ENCODE data around the gene TNS1. TPM values are rescaled to one million over a fixed set of nuclear protein-coding genes. Genes with fewer than 3 reads are reported as not detected.
A peak's percentile ranks its signal among the peaks of the same experiment; 100 is the strongest.

TNS1 gene
- total RNA-seq, 2 experiments from 2014 or later = 0.92 to 0.97 TPM

DNA sequence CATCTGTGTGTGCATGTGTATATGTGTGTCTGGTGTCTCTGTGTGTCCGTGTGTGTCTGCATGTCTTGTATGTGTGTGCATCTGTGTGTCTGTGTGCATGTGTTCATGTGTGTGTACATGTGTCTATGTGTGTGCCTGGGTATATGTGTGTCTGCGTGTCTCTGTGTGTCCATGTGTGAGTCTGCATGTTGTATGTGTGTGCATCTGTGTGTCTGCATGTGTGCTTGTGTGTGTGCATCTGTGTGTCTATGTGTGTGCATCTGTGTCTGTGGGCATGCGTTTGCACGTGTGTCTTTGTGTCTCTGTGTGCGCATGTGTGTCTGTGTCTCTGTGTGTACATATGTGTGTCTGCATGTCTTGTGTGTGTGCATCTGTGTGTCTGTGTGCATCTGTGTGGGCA lies 207.7 kb downstream of the TNS1 start:
- POLR2A ChIA-PET = no interaction called here
- no peaks in the 10 kb centered on the region for H3K36me3 Mint-ChIP-seq

DNA sequence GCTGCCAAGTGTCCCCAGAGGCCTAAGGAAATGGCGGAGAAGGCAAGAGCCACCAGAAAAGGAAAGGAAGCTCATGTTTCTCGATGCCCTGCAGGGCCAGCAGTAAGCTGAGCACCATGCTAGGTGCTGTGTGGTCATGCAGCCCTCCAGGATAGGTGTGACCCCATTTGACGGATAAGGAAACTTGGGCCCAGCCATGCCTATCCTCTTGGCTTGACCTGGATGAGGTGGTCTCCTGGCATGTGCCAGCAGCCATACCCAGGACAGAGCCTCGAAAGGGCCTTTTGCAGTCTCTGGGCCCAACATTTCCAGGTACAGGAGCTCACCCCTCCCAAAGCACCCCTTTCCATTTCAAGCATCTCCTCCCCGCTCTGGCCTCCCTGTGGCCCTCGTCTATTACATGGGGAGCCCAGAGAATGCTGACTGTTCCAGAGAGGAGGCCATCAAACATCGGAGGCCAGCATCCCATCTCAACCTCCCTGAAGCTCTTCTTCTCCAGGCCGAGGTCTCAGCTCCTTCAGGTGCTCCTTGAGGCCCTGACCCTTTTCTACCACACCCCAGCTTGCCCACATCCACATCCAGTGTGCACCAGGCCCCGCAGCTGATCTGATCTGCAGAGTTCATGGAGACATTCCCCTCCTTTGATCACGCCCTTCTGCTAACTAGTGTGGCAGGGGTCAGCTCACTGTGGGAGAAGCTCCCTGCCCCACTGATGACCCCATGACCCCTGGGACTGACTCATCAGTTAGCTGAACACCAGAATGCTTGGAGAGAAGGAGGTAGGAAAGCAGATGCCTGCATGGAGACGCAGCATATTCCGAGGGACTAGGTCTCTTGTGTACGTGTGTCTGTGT lies 208.4 kb downstream of the TNS1 start:
- peaks cover 8% of the 10 kb centered on the region for H3K4me1 Mint-ChIP-seq (ENCODE audit: low read depth)
- CTCF ChIA-PET = interaction anchor here (1.3 to 1.6 kb wide), 2 partner anchors 9 to 240 kb away, joined by 4 to 7 read pairs; no protein-coding TSS in a partner anchor
- no peak for DNase-seq
- no peak overlapping the region for H3K27ac Mint-ChIP-seq
- no peaks in the 10 kb centered on the region for H3K27me3 Mint-ChIP-seq
- intact Hi-C loops (cut with micrococcal nuclease) = no loop called here
- no peaks in the 10 kb centered on the region for H3K36me3 Mint-ChIP-seq
- H3K9me3 Mint-ChIP-seq = no peaks in the 10 kb centered on the region
- POLR2A ChIA-PET = no interaction called here
- no peak overlapping the region for H3K4me3 Mint-ChIP-seq

More for the DNA sequence above, 207.7 kb downstream of the TNS1 start:
- H3K27ac Mint-ChIP-seq = no peak overlapping the region
- no peak for DNase-seq
- H3K27me3 Mint-ChIP-seq = no peaks in the 10 kb centered on the region
- H3K9me3 Mint-ChIP-seq = no peaks in the 10 kb centered on the region
- CTCF ChIA-PET = interaction anchor here (1.6 kb wide), 1 partner anchor 10 kb away, joined by 7 read pairs; no protein-coding TSS in a partner anchor
- H3K4me1 Mint-ChIP-seq (ENCODE audit: low read depth) = peaks cover 6% of the 10 kb centered on the region
- intact Hi-C loops (cut with micrococcal nuclease) = no loop called here
- H3K4me3 Mint-ChIP-seq = no peak overlapping the region

DNA sequence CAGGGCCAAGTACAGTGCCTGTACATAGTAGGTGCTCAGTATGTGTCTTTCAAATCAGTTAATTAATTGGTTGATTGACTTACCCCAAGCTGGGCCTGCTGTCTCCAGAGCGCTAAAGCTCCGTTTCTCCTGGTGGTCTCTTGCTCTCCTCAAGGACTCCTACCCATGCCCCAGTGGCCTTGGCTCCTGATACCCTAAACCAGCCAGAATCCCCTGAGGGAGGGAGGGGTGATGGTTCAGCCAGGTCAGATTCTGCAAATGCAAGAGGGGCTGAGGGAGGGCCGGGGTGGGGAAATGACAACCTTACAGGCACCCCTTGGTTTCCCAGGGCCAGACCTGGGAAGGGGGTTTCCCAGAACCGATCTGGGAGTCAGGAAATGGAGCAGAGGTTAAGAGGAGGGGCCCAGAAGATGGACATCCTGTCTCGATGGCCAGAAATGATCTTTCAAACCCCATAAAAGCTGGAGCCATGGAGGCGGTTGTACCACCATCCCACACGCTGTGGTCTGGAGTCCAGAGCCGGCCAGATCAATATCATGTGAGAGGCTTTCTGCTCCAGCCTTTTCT lies 209.1 kb downstream of the TNS1 start:
- DNase-seq = no peak
- H3K27me3 Mint-ChIP-seq = no peaks in the 10 kb centered on the region
- ChIA-PET CTCF (interaction anchor here (0.8 to 2.6 kb wide), 4 partner anchors 8 to 241 kb away, joined by 4 to 11 read pairs (median 6); no protein-coding TSS in a partner anchor), POLR2A (no interaction called here)
- H3K4me1 Mint-ChIP-seq (ENCODE audit: low read depth) = peaks cover 12% of the 10 kb centered on the region
- no peak overlapping the region for H3K4me3 Mint-ChIP-seq
- no peaks in the 10 kb centered on the region for H3K9me3 Mint-ChIP-seq
- H3K36me3 Mint-ChIP-seq = no peaks in the 10 kb centered on the region
- intact Hi-C loops (cut with micrococcal nuclease) = no loop called here
- no peak overlapping the region for H3K27ac Mint-ChIP-seq

DNA sequence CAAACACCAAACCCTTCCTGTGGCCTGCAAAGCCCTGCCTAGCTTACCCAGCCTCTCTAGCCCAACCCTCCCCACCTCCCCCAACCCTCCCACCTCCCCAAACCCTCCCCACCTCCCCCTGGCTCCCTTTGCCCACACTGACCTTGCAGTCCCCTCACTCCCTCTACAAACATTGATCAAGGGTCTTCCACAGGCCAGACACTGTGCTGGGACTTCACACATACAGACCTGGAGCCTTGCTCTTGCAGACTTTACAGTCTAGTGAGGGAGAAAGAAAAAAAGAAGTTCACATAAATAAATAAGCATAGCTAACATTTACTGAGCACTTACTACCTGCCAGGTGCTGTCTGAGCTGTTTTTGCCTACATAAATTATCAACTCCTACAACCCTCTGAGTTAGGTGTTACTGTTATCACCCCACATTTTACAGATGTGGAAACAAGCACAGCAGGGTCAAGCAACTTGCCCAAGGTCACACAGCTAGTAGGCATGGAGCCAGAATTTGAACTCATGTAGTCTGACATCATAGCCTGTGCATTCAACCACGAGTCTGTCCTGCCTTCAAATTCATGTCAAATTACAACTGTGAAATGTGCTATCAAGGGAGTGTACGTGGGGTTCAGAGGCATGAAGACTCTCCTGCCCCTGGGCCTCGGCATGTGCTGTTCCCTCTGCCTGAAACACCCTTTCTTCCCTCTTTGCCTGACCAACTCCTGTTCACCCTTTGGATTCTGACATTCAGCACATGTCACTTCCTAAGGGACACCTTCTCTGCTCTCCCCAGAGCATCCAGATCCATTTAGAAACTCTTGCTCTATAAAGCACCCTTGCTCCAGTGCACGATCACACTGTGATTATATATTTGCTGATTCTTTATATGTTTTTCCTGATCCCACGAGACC lies 209.9 kb downstream of the TNS1 start:
- H3K4me3 Mint-ChIP-seq = no peak overlapping the region
- intact Hi-C loops (cut with micrococcal nuclease) = no loop called here
- POLR2A ChIA-PET = interaction anchor here (0.6 kb wide), 1 partner anchor 14 kb away, joined by 3 read pairs; no protein-coding TSS in a partner anchor

DNA sequence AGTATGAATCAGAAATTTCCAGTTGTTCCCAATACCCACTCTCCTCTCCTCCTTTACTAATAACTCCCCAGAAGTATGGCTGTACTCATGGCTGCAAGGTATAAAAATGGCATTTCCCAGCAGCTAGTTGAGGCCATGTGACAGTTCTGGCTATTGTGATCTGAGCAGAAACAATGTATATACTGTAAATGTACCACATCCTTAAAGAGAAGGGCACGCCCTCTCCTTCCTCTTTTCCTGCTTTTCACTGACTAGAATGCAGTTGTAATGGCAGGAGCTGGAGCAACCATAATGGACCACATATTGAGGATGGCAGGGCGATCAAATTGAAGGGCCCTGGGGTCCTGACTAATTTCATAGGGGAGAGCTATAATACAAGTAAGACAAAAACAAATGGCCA lies 211.2 kb downstream of the TNS1 start:
- ChIA-PET POLR2A (no interaction called here), CTCF (interaction anchor here (0.7 to 5.5 kb wide), 10 partner anchors 9 to 307 kb away, joined by 3 to 93 read pairs (median 4); no protein-coding TSS in a partner anchor)
- intact Hi-C loops (cut with micrococcal nuclease) = no loop called here
- H3K27ac Mint-ChIP-seq = no peak overlapping the region
- H3K27me3 Mint-ChIP-seq = no peaks in the 10 kb centered on the region
- H3K36me3 Mint-ChIP-seq = no peaks in the 10 kb centered on the region
- DNase-seq = no peak
- H3K9me3 Mint-ChIP-seq = no peaks in the 10 kb centered on the region
- H3K4me3 Mint-ChIP-seq = no peak overlapping the region
- H3K4me1 Mint-ChIP-seq (ENCODE audit: low read depth) = peaks cover 12% of the 10 kb centered on the region

More for the DNA sequence above, 209.9 kb downstream of the TNS1 start:
- Mint-ChIP-seq H3K27me3 (no peaks in the 10 kb centered on the region), H3K9me3 (no peaks in the 10 kb centered on the region), H3K27ac (no peak overlapping the region), H3K4me1 (ENCODE audit: low read depth) (peaks cover 12% of the 10 kb centered on the region), H3K36me3 (no peaks in the 10 kb centered on the region)
- CTCF ChIA-PET = interaction anchor here (0.6 to 5.5 kb wide), 6 partner anchors 29 to 244 kb away, joined by 3 to 93 read pairs (median 4); no protein-coding TSS in a partner anchor
- no peak for DNase-seq

DNA sequence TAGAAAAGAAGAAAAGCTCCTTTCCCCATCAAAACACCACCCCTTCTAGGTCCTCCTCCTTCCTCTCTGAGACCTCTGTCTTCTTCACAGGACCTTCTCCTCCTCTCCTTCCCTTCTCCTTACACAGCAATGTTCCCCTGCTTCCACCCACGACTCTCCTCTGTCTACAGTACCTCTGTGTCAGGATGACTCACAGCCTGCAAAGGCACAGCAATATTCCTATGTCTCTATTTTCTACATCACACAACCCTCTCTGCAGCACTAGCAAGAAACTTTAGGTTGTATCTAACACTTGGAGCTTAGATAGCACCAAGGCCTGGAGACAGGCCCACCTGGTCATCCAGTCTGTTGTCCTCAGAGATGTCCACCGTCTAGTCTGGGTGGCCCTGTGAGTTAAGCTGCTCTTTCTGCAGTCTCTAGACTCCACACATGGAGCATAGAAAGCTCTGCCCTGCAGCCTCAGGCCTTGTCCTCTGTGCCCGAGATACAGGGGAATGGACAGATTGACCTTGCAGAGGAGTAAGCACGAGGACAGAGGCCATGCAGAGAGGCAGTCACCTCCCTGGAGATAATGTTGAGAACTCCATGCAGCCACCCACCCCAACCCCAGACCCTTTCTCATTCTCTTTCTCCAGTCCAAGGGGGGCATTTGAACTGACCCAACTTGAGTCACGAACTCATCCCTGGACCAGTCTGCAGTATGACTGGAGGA lies 212.0 kb downstream of the TNS1 start:
- Mint-ChIP-seq H3K27me3 (no peaks in the 10 kb centered on the region), H3K9me3 (no peaks in the 10 kb centered on the region), H3K36me3 (no peaks in the 10 kb centered on the region), H3K27ac (peak overlapping the region; percentile 21), H3K4me3 (peak overlapping the region; percentile 66), H3K4me1 (ENCODE audit: low read depth) (peaks cover 12% of the 10 kb centered on the region)
- POLR2A ChIA-PET = no interaction called here
- CTCF ChIA-PET = interaction anchor here (0.7 to 6.8 kb wide), 12 partner anchors 16 to 278 kb away, joined by 3 to 99 read pairs (median 6); partner anchors contain the start of gene RUFY4
- no peak for DNase-seq
- intact Hi-C loops (cut with micrococcal nuclease) = loop anchor here (1.0 kb wide), 1 partner anchor 243 kb away; no protein-coding TSS in a partner anchor

DNA sequence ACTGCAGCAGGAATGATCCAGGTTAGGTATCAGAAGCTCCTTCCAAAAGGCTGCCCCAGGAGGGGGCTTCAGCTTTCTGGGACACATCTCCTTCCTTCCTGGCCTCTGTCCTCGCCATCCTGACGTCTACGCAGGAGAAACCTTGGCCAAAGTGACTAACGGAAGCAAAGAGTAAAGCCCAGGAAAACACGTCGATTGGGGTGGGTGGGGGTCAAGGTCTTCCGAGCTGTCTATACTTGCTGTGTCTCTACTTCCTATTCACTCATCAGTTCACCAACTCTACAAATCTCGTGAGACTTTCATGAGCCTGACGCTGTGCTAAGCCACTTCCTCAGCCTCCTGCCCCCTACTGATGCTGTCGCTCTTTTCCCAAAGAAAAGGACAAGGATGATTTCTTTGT lies 212.6 kb downstream of the TNS1 start:
- Mint-ChIP-seq H3K36me3 (no peaks in the 10 kb centered on the region), H3K9me3 (no peaks in the 10 kb centered on the region), H3K27me3 (no peaks in the 10 kb centered on the region), H3K27ac (no peak overlapping the region), H3K4me3 (peak overlapping the region; percentile 66), H3K4me1 (ENCODE audit: low read depth) (peaks cover 15% of the 10 kb centered on the region)
- CTCF ChIA-PET = interaction anchor here (0.7 to 6.8 kb wide), 16 partner anchors 16 to 1171 kb away, joined by 3 to 99 read pairs (median 6); partner anchors contain the start of gene RUFY4
- DNase-seq = peak; percentile 37
- intact Hi-C loops (cut with micrococcal nuclease) = loop anchor here (1.0 kb wide), 1 partner anchor 244 kb away; no protein-coding TSS in a partner anchor
- POLR2A ChIA-PET = no interaction called here

DNA sequence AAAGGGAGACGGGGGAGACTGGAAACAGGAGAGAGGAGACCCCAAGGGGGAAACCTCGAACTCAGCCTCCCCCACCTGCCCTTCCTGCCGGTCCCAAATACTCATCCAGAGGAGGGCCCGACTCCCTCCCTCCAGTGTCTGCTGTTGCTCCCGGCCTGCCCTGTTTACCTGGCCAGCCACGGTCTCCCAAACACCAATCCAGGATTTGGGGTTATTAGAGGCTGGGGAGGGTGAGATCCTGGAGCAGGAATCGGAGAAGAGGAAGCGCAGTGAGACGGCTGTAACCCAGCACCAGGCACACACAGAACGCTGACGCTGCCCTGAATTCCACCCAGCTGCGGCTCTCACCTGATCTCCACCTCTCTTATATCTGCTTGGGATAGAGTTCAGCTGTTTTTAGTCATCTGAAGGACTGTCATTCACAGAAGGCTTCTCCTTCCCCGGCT lies 213.0 kb downstream of the TNS1 start:
- no peak for DNase-seq
- peak overlapping the region; percentile 66 for H3K4me3 Mint-ChIP-seq
- no peaks in the 10 kb centered on the region for H3K27me3 Mint-ChIP-seq
- POLR2A ChIA-PET = no interaction called here
- no peaks in the 10 kb centered on the region for H3K36me3 Mint-ChIP-seq
- intact Hi-C loops (cut with micrococcal nuclease) = loop anchor here (1.0 kb wide), 3 partner anchors 97 to 245 kb away; no protein-coding TSS in a partner anchor
- no peaks in the 10 kb centered on the region for H3K9me3 Mint-ChIP-seq
- CTCF ChIA-PET = interaction anchor here (0.7 to 6.8 kb wide), 34 partner anchors 8 to 1170 kb away, joined by 3 to 99 read pairs (median 5); partner anchors contain the start of gene RUFY4
- H3K4me1 Mint-ChIP-seq (ENCODE audit: low read depth) = peaks cover 15% of the 10 kb centered on the region
- H3K27ac Mint-ChIP-seq = no peak overlapping the region

DNA sequence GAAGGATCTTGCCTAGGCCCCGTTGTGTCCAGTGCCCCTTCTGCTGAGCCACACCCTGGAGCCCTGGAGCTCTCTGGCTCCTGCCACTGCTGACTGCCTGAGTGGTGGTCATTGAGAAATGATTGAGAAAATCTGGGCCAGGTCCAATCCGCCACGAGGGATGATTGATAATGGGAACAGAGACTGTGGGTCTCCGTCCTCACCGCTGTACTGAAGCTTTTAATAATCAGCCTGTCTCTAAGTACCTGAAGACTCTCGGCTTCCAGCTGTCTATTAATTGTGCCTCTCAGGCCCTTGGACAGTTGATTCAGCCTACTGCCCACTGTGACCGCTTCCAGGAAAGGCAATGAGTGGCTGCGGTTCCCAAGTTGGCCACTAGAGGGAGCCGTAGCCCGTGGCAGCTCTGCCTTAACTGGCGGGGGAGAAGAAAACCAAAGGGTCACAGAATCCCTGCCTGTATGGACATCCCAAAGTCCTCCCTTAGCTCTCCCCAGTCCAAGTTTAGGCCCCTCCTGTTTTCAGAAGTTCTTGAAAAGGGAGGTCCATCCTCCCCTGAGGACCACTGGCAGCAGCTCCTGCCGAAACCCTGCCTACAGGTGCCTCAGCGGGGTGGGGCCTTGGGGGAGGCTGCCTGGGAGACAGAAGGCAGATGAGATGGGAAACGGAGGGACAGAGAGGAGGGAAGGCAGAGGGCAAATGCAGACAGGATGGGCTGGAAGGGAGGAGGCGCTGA lies 213.6 kb downstream of the TNS1 start:
- Mint-ChIP-seq H3K27me3 (no peaks in the 10 kb centered on the region), H3K27ac (no peak overlapping the region), H3K4me3 (peak overlapping the region; percentile 66), H3K9me3 (no peaks in the 10 kb centered on the region), H3K4me1 (ENCODE audit: low read depth) (peaks cover 15% of the 10 kb centered on the region), H3K36me3 (no peaks in the 10 kb centered on the region)
- ChIA-PET CTCF (interaction anchor here (0.7 to 6.8 kb wide), 38 partner anchors 8 to 1170 kb away, joined by 3 to 99 read pairs (median 4); partner anchors contain the start of gene RUFY4), POLR2A (no interaction called here)
- peak; percentile 83 for DNase-seq
- intact Hi-C loops (cut with micrococcal nuclease) = loop anchor here (1.0 kb wide), 2 partner anchors 97 to 199 kb away; no protein-coding TSS in a partner anchor

DNA sequence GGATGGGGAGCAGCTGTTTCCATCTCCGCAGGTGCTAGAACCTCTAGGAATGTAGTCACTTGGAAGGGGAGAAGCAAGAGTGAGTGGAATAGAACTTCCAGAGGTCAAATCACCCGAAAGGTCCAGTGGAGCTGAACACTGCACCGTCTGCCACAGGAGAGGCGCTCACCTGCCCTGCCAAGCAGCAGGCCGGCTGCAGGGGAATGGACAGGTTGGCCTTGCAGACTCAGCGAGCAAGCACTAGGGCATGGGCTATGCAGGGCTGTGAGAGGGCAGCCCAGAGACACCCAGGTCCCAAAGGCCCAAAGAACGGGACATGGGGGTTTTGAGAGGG lies 214.2 kb downstream of the TNS1 start:
- Mint-ChIP-seq H3K4me1 (ENCODE audit: low read depth) (peaks cover 15% of the 10 kb centered on the region), H3K27ac (no peak overlapping the region), H3K36me3 (no peaks in the 10 kb centered on the region), H3K9me3 (peaks cover 3% of the 10 kb centered on the region), H3K4me3 (no peak overlapping the region), H3K27me3 (no peaks in the 10 kb centered on the region)
- intact Hi-C loops (cut with micrococcal nuclease) = loop anchor here (1.0 kb wide), 2 partner anchors 98 to 200 kb away; no protein-coding TSS in a partner anchor
- POLR2A ChIA-PET = no interaction called here
- CTCF ChIA-PET = interaction anchor here (0.7 to 6.8 kb wide), 27 partner anchors 9 to 291 kb away, joined by 3 to 99 read pairs (median 5); partner anchors contain the start of gene RUFY4
- DNase-seq = no peak
